HUDEP-2 (cell line): ENCODE results near the gene PTGS2.

Source experiments
- DNase-seq, 76 experiments: peaks; one replicate each; lab custom pipeline; 2025; ENCODE audit not compliant: unreplicated experiment in 76 of 76; lab: John Stamatoyannopoulos, UW

The PTGS2 gene

DNA sequence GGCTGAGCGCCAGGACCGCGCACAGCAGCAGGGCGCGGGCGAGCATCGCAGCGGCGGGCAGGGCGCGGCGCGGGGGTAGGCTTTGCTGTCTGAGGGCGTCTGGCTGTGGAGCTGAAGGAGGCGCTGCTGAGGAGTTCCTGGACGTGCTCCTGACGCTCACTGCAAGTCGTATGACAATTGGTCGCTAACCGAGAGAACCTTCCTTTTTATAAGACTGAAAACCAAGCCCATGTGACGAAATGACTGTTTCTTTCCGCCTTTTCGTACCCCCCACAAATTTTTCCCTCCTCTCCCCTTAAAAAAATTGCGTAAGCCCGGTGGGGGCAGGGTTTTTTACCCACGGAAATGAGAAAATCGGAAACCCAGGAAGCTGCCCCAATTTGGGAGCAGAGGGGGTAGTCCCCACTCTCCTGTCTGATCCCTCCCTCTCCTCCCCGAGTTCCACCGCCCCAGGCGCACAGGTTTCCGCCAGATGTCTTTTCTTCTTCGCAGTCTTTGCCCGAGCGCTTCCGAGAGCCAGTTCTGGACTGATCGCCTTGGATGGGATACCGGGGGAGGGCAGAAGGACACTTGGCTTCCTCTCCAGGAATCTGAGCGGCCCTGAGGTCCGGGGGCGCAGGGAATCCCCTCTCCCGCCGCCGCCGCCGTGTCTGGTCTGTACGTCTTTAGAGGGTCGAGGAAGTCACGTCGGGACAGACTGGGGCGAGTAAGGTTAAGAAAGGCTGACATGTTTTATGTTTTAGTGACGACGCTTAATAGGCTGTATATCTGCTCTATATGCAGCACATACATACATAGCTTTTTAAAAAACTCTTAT, at the start of gene PTGS2:
TSS of gene PTGS2 (minus strand) at position 179 of the 817 bp plus-strand sequence. CDS start at position 46, 133 bp downstream.
- DNase-seq, result peak in 59 of 76 experiments; percentile 2 to 68 (median 27)

DNA sequence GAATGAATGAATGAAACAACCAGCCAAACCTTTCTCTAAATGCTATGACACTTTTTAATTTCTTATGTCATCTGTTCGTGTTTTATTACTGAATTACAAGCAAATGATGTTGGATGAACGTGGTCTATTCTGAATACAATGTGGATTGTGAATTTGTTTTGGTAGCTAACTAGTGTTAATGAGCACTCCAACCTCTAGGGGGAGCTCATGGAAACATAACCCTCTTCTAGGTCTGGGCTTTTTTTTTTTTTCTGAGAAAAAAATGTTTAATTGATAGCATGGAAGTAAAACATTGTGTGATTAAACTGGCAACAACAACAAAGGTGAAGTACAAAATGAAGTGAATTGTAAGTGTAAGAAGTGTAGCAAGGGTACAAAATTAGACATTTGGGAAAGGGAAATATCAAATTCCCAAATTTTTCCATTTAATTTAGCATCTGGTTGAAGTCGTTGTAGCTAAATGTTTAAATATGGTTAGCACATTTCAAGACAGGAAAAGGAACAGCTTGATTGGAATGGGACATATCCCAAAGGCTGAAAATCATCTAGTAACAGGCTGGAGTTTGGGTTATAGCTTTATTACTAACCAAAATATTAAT, 42.6 kb upstream of the PTGS2 start:
- peak in 32 of 76 experiments; percentile 1 to 65 (median 19) for DNase-seq

DNA sequence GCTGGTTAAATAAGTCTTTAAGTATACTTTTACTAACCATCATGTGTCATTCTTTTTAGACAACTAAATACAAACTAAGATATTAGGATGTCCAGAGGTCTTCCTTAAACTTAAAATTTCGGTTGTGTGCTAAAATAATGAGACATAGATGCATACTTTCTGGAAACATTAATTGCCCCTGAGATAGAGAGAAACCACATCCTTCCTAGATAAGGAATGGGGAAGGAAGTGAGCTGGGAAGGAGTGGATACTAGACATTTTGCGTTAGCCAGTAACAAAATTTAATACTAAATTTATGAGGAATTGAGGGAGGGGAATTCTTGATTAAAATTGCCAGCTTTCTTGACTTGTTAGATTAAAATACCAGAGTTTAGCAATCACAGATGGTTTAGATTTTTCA, 37.1 kb upstream of the PTGS2 start:
- no peak for DNase-seq

DNA sequence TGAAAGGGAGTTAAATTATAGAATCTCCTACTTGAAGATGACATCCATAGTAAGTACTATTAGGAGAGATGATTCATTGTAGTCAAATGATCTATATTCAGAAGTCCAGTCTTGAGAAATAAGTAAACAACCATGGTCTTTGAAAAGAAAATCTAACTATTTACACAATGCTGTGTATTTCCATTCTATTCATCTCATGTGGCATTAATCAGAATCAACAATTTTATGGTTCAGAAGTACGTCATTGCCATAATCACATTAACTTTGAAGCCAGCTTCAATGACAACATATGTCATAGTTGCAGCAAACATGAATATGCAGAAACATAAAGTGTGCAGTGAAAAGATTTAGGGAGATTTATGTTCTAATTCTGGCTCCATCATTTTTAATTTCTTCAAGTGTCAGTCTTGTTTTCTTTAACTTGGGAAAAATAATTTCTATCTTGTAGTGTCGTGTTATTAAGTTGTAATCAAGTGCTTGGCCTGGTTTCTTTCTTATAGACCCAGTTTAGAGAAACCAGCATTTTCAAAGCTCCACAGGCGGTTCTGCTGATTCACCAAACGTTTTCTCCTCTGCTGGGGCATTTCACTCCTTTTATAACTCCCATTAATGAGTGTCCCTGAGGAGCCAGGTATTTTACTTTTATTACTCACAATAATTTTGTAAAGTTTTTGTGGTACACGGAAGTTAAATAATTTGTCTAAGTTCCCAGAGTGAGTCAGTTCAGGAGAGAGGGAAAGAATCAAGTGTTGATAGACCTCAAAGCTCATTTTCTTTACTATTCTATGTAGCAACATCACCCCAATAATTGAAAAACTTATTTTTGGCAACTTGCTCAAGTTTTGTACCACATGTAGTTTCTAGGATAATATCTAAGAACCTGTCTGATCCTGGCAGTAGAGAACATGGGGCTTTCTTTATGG, 35.9 kb upstream of the PTGS2 start:
- no peak for DNase-seq

DNA sequence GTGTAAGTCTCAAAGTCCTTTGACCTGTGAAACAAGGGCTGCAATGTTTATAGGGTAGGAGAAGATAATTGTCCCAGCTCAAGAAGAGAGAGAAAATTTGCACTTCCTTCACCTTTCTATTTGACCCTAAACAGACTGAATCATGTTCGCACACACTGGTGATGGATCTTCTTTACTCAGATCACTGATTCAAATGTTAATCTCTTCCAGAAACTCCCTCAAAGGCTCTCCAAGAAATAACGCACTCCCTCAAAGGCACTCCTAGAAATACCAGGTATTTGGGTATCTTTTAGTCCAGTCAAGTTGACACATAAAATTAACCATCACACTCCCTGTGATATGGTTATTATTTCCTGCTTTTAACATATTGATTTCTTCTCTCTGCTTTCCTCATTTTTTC, 30.5 kb upstream of the PTGS2 start:
- no peak for DNase-seq

DNA sequence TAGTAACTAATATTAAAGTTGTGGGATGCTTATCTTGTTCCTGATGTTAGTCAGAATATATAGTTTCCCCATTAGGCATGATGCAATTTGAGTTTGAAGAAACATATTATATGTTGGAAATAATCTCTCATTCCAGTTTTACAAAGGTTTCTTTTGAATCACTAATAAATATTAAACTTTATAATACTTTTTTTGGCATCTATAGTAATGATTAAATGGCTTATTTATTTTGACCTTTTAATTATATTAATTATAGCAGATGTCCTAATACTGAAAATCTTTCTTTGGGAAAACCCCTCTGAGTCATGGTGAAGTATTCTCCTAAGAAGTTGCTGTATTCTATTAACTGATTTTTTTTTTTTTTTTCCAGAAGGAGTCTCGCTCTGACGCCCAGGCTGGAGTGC, 28.5 kb upstream of the PTGS2 start:
- DNase-seq, result no peak

DNA sequence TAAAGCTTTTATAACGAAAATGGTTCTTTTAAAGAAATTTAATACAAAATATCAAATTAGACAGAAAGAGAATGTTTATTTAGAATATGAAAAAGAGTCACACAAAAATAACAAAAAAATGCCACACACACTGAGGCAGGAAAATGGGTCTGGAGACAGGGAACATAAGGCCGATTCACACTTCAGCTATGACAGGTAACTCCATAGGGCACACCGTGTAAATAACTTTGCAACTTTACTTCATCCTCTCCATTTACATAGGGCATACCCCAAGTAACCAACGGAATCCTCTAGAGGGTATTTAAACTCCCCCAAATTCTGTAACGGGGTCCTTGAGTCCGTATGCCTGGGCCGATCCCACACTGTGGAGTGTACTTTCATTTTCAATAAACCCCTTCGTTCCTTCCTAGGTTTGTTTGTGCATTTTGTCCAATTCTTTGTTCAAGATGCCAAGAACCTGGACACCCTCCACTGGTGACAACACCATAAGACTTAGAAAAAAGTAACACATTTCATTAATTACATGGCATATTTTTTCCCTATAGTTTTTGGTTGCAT, 23.1 kb upstream of the PTGS2 start:
- DNase-seq, result no peak

DNA sequence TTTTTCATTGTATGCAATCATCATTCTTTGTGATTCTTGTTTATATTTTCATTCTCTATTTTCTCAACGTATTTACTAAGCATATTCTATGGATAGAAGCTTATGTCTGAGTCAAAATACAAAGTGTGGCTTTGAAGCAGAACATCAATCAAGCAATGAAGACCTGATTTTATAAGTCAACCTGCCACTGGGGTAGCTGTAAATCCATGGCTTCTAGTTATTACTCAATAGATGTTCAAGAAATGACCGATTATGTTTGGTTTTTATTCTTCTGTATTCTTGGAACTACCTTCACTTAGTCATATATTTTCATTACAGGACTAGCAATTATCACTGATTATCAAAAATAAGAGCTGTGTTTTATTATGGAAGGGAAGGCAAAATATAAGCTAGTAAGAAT, 20.5 kb upstream of the PTGS2 start:
- no peak for DNase-seq

DNA sequence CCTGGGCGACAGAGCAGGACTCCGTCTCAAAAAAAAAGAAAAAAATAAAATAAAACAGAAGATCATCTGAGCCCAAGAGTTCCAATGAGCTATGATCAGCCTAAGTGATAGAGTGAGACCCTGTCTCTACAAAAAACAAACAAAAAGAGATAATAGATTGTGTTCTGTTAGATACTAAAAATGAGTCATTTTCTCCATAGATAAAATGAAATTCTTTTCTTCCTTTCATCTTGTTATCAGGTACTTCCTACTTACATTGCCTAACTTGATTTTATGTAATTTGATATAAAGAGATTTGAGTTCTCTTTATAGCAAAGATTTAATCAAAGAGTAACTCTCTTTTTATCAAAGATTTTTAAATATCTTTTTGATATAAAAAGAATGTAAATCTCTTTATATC, 19.3 kb upstream of the PTGS2 start:
- DNase-seq, result no peak

DNA sequence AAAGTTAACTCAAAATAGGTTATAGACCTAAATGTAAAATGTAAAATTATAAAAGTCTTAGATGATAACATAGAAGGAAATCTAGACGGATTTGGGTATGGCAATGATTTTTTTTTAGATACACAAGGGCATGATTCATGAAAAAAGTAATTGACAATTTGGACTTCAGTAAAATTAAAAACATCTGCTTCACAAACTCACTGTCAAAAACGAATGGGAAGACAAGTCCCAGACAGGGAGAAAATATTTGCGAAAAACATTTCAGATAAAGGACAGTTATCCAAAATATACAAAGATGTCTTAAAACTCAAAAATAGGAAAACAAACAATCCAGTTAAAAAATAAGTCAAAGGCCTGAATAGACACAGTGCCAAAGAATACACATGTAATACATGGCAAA, 9.7 kb upstream of the PTGS2 start:
- DNase-seq, result no peak

DNA sequence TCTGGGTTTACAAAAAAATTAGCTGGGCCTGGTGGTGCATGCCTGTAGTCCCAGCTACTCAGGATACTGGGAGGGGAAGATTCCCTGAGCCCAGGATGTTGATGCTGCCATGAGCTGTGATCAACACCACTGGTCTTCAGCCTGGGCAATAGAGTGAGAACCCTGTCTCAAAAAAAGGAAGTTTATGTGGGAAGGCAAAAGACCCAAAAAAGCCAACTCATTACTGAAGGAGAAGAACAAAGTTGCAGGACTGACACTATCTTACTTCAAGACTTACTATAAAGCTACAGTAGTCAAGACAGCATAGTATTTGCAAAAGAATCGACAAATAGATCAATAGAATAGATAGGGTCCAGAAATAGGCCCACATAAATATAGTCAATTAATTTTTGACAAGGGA, 9.2 kb upstream of the PTGS2 start:
- DNase-seq, result no peak

DNA sequence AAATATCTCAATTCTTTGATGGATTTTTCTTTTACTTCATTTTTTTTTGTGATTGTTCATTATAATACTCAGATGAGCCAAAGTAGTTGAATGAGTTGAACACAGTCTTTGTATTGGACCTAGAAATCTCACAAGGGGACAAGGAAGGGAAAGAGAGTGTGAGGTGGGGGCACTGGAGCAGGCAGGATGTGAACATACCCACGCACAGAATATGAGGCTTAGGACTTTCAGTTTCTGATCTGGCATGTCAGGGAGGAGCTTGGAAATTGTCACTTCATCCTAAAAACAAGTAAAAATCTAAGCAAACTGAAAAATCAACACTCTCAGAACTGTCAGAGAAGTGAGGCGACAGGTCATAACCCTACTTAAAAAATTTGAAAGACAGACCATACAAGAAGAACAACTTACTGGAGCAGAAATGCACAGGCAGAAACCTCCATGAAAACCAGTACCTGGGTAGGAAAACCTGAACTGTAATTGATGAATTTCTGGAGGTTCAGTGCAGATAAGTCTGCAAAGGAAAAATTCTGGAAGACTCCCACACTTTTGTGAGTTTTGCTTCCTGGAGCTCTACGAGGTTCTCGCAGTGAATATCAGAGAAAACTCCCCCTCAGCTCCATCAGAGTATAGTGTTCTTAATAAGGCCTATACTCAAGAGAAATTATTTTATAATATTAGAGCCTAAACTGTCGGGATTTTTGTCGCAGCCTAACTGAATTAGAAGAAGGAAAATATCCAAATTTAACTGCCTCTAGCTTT, 3.6 kb upstream of the PTGS2 start:
- no peak for DNase-seq

DNA sequence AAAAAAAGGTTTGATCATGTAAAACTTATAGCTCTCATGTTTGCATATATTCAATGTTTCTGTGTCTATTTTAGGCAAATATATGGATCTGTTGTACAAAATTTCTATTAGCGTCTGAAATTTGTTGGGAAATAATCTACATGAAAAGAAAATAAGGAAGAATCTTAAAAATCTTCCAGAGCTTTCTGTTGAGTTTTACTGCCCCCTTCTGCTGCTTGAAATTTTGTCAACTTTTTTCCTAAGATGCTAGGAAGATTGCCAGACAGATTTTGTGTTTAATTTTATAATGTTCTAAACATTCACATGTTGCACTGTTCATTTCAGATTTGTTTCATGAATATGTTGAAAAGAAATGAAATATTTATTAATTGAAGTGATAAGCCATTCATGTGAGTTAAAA, 2.5 kb upstream of the PTGS2 start:
- peak in 1 of 76 experiments; percentile 0 for DNase-seq

DNA sequence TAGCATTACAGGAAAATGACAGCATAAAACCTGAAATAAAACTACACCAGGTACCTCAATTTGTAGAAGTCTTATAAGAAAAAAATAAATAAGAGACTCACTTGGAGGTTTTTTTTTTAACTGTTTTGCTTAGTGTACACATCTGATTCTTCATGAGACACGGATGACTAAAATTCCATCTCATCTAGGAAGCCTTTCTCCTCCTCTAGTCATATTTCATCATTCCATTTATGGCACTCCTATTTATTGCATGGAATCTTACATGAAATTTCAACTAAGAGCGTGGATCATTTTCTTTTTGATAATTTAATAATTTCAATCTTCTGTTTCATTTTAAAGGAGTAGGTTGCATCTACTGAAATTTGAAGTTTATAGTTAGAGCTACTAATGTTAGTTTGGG, 1.6 kb upstream of the PTGS2 start:
- no peak for DNase-seq

DNA sequence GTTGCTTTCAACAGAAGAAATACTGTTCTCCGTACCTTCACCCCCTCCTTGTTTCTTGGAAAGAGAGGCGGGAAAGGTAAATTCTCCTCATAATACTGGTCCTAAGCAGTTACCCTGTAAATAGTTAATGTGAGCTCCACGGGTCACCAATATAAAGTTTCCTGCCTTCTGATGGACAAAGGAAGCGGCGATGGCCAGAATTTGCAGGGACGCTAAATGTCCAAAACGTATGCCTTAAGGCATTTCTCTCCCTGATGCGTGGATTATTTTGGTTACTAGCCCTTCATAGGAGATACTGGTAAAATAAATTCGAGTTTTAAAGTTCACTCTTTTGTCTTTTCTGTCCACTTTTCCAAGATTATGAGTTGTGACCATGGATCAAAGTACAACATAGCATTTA, 898 bp upstream of the PTGS2 start:
- DNase-seq, result no peak

DNA sequence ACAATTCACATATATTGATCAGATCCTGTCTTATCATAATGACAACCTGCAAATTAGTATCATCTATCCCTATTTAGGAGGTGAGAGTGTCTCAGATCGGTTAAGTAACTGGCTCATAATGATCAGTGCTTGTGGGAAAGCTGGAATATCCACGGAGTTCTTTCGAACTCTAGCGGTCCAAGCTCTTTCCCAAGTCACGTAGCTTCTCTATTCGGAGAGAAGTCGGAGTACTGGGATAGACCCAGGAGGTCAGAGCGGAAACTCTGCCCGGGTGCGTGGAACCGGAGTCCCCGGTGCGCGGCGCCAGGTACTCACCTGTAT, 339 bp downstream of the PTGS2 start:
- DNase-seq, result no peak

DNA sequence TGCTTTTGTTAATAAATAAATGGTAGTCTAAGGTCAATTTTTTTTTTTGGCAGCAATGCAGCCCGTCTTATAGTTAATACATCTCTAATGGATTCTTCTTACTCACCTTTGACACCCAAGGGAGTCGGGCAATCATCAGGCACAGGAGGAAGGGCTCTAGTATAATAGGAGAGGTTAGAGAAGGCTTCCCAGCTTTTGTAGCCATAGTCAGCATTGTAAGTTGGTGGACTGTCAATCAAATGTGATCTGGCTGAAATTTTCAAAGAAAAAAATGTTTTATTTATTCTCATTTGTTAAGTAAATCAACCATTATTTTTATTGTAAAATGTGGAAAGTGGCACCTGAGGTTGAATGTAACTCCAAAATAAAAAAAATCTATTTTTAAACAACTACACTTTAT, 2.1 kb downstream of the PTGS2 start:
- DNase-seq, result no peak

DNA sequence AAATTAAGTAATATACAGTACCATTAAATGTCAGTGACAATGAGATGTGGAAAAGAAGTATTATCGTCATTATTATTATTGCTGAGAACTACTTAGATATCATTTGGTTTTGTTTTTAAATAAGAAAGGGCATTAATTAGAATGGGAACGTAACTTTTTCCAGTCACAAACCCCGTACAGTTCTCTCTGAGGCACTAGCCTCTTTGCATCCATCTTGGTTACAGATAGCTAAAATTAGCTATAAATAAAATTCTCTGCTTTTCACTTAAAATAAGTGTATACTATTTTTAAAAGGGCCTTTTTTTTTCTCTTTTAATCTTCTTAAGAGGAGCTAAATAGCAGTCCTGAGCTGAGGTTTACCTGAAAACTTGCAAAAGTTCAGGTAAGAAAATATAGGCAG, 7.6 kb downstream of the PTGS2 start:
- no peak for DNase-seq

DNA sequence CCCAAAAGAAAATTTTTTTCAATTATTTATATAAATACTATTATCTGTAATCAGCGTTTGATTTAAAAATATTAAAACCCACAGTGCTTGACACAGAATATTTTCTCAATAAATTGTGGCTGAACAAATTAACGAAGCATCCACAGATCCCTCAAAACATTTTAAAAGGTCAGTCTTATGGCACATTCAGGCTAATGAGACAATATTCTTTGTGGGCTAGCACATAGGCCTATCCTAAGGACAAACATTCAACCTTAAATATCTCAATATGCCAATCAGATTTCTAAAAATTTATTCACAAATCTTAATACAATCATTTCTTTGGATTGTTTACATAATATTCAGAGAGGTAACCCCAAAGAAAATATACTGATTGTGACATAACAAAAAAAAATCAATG, 8.1 kb downstream of the PTGS2 start:
- no peak for DNase-seq

DNA sequence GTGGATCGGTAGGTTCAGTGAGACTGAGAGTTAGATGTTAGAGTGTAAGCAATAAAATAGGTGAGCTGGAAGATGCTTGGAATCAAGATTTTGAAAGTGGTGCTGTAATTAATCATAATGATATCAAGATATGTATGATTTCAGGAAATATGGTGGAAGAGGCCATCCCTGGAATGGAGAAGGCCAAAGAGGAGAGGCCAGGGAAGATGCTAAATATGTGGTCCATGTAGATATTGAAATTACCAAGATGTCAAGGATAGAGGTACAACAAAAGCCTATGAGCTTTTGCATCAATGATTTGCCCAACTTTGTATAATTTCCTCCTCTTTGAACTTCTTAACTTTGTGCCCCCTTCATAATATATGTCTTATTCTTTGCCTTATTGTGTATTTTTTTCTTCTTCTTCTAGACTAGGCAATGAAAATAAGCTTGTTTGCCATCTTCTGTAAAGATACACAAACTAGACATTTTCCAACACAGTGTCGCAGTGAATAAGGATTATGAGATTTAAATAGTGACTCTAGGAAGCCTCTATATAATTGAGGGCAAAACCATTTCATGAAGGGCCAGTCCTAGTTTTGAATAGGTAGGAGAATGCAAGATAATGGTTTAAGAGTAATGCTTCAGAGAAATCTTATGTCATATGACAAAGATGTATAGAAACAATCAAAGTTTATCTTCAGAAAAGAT, 8.9 kb downstream of the PTGS2 start:
- no peak for DNase-seq
